NCI-H345 treated with DMSO at 0.1 percent for 48 hours (cell line): ENCODE data around the gene HS6ST1.

Source experiments
- DNase-seq: peaks from one replicate; lab custom pipeline; 2025; ENCODE audit not compliant: unreplicated experiment; lab: John Stamatoyannopoulos, UW

HS6ST1 gene

DNA sequence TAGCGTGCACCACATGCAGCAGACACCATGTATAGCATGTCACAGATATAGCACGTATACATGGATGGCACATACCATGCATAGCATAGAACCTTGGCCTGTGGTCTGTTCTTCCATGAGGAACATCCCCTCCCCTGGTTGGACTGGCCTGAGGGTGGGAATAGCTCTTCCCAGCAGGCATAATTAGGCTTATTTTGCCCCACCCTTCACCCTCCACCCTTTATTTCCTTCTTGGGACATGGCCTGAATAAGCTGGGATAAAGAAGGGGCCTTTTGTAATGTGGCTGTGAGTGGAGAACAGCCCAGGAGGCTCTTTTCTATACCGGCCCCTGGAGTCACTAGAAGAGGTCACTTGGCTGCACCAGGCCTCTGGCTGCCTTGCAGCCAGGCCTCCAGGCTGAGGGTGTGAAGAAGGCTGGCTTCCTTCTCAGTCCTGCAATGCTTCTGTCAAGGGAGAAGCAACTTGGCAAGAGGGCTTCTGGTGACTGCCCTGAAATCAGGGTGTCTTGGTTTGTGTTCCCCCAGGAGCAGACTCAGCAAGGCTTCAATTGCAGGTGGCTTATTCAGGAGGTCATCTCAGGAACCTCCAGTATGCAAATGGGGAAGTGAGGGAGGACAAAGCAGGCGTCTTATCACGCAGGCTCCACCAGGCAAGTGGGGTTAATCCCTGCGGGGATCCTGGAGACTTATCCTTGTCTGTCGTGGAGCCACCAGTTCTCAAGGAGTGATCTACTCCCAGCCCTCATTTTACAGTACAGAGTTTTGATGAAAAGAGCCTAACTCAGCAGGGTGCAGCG, 68.2 kb downstream of the HS6ST1 start:
- no peak for DNase-seq

- DNase-seq = no peak
Observed at GRCh38 chr2:128249555-128249954, 69.1 kb downstream of the HS6ST1 start.

GRCh38 chr2:128245813-128246212, 72.9 kb downstream of the HS6ST1 start:
- DNase-seq = no peak

DNA sequence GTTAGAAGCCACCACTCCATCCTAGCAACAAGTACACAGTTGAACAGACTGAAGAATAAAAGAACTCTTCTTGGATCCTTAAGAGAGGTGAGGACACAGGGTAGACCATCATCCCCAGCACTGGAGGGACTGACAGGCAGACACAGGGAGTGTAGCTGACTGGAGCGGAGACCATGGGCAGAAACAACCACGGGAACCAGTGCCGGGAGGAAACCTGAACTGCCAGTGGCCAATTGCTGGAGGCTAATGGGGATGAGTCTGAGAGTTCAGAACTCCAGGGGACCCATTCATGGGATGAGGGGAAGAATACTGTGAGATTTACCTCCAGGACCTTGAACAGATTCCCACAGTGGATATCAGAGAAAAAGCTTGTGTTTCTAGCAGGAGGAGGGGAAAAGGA, 76.8 kb downstream of the HS6ST1 start:
- DNase-seq = no peak

DNA sequence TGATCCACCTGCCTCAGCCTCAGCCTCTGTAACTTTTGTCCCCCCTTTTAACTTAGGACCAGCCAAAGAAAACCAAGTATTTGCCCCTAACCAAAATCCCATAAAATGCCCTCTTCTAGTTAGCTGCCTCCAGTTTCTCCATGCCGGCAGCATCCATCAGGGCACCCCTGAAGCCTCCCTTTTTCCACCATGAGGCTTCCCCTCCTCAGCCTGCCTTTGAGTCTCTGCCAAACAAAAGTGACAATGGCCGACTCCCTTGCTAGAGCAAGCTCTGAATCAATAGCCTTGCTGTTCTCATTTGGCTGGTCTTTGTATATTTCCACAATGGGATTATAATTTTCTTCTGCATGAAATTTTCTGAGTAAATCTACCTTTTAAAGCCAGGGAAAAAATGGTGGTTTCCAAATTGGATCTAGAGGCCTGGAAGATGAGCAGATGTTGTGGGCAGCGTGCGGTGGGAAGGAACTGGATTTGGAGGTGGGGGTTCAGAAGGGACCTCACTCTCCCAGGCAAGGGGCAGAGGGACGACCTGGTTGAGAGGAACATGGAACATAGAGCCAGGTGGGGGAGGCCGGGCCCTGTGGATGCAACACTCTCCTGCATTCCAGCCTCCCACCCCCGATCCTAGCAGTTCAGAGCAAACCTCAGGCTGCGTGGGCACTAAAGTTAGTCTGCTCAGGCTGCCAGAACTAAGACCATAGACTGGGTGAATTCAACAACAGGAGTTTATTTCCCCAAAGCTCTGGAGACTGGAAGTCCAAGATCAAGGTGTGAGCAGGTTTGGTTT, 80.6 kb downstream of the HS6ST1 start:
- DNase-seq = no peak

DNA sequence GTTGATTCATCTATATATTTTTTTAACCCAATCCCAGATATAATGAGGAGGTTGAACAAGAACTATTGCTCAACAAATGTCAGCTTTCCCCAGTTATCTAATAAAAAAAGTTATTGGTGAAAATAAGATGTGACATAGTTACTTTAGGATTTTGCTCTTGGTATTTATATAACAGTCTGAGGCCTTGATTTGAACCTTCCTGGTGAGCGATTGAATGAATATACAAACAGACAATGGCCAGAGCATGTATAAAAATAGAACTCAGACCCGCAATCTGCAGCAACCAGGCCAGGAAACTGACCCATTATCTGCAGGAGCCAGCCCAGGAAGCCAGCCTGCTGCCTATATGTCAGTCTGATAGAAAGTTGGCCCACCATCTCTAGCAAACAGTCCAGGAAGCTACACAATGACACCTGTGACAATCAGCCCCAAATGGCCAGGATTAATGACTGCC, 81.6 kb downstream of the HS6ST1 start:
- no peak for DNase-seq

- no peak for DNase-seq
Observed at GRCh38 chr2:128236491-128237035, 82.1 kb downstream of the HS6ST1 start.

DNA sequence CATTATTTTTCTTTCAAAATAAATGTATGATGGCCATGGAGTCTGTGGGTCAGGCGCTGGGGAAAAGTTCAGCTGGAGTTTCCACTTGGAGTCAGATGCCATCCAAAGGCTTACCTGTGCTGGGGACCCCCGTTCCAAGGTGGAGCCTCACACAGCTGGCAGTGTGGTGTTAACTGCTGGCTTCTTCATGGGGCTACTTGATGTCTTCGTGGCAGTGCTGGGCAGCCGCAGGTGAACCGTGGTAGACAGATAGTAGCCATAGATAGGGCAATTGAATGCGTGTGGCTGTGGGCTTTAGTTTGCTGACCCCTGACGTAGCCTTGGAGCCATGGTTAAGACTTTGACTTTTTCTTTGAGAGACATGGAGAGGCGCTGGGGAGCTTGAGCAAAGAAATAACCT, 83.1 kb downstream of the HS6ST1 start:
- DNase-seq = no peak

DNA sequence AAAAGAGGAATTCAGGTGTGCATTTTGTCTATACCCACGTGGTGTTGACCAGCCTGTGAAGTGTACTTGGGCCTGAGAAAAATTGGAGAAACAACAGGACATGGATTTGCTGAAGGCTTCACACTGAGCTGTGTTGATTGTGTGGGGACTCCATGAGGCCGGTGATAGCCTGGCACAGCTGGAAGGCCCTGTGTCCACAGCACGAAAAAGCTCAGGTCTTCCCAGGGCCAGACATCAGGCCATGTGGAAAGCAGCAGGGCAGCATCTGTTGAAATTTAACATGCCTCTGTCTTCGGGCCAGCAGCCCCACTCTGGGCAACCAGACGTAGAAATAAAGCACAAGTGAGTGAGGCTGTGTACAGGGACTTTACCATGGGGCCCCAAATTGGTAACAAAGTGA, 84.1 kb downstream of the HS6ST1 start:
- peak; percentile 41 for DNase-seq

GRCh38 chr2:128233790-128234395, 84.8 kb downstream of the HS6ST1 start:
- no peak for DNase-seq

DNA sequence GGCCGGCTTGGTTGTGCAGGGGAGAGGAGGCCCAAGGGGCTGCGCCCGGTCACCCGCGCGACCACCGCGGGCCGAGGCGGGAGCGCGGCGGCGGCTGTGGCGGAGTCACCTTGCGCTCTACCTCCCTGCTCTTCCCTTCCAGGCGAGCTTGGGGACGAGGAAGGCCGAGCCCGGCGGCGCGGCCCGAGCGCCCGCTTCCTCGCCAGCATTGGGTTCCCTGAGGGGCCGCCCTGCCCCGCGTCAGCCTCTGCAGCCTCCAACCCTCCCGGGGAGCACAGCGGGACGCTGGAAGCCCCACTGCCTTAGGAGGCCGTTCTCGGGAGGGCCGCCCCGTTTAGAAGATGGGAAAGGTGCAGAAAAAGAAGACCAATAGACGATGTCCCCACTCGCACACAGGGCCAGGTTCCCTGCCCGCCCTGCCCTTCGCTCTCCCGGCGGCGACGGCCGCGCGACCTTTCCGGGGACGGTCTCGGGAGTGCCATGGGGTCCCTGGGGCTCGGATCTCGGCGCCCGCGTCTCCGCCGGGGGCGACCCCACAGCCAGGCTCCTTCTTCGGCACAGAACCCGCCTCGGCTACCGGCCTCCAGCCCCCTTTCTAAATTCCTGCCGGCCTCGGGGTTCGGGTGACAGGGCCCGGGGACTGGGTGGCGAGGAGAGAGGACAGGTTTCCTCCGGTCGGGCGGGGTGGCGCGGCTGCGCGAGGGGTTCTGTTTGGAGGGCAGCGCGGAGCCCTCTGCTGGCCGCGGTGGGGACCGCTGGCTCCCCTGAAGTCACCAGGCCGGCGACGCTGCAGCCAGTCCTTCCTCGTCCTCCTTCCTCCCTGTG, 85.5 kb downstream of the HS6ST1 start:
- peak; percentile 68 for DNase-seq

- DNase-seq = no peak
Observed at GRCh38 chr2:128228894-128229293, 89.8 kb downstream of the HS6ST1 start.

- no peak for DNase-seq
Observed at GRCh38 chr2:128227862-128228261, 90.8 kb downstream of the HS6ST1 start.

DNA sequence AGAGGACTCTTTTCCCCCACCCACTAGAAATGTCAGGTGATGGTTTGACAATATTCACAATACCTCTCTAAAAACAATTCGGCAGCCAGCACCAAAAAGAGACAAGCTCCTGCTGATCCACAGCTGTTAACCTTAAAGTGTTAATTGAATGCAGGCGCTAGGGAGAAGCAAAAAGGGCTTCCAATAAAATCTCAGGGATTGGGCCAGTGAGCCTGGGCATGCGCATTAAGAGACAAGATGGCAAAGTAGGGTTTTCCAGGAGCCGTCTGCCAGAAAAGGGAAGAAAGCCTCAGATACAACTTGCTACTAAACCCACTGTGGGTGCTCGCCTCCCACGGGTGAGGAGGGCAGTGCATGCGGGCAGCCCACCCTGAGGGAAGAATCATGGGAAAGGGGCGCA, 98.8 kb downstream of the HS6ST1 start:
- no peak for DNase-seq

DNA sequence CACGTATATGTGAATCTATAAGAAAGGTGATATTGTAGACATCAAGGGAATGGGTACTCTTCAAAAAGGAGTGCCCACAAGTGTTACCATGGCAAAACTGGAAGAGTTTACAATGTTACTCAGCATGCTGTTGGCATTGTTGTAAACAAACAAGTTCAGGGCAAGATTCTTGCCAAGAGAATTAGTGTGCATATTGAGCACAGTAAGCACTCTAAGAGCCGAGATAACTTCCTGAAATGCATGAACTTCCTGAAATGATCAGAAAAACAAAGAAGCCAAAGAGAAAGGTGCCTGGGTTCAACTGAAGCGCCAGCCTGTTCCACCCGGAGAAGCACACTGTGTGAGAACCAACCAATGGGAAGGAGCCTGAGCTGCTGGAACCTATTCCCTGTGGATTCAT, 101.0 kb downstream of the HS6ST1 start:
- DNase-seq = no peak

DNA sequence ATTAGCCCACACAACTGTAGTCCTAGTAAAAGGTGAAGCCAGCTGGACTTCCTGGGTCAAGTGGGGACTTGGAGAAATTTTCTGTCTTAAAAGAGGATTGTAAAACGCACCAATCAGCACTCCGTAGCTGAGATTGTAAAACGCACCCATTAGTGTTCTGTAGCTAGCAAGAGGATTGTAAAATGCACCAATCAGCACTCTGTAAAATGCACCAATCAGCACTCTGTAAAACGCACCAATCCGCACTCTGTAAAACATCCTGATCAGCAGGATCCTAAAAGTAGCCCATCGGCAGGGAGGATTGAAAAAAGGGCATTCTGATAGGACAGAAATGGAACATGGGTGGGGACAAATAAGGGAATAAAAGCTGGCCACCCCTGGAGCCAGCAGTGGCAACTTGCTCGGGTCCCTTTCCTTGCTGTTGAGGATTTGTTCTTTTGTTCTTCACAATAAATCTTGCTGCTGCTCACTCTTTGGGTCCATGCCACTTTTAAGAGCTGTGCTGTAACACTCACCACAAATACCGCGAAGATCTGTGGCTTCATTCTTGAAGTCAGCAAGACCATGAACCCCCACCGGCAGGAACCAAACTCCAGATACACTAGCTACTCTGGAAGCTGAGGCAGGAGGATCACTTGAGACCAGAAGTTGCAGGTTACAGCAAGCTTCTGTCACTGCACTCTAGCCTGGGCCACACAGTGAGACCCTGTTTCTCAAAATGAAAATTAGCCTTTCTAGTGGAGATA, 102.6 kb downstream of the HS6ST1 start:
- no peak for DNase-seq
